Activated CD8-positive, alpha-beta memory T cell treated with anti-CD3 and anti-CD28 coated beads for 4 hours (primary cell): ENCODE data around the gene KIAA0753.
"Not testable (repeated sequence)": the region's sequence is repeated elsewhere in the genome, so short reads cannot be mapped to it uniquely, and the experiment has no call there.

Experiments
- DNase-seq, 2 donors: peaks; one replicate each; pipeline ENCODE4 v3.0.0-alpha.2; 2020; ENCODE audit warnings: low read depth in 2 of 2

Gene KIAA0753

DNA sequence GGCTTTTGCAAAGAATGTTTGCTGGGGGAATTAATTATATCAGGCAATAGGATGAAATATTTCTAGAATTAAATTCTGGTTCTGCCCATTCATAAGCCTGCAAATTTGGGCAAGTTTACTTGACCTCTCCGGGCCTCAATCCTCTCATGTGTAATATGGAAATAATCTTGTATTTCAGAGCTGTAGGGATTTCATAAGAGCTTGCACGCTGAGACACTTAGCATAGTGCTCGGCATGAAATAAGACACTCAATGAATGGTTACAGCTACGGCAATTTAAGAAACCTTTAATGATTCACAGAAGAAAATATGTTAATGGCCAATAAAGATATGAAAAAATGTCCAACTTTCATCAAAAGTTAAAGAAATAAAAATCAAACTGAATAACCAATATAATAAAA, 43.6 kb downstream of the KIAA0753 start:
- DNase-seq: no peak

DNA sequence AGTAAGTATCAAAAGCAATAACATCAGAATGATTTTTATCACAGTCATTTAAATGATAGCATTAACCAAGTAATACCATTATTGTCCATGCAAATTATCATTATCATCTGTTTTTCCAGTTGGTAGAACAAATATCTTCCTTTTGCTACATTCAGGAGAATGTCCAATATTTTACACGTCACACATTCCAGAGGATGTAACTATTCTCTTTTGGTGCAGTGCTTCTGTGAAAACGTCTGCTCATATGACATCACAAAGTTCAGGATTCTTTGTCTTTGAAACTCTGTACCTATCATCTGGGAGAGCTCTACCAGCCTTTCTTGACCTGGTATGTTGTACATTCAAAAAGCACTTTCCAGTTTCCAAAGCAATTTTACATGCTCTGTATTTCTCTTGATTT, 44.0 kb downstream of the KIAA0753 start:
- no peak for DNase-seq

- no peak for DNase-seq
These were observed 44.4 kb downstream of the KIAA0753 start for GRCh38 chr17:6596081-6596480.

GRCh38 chr17:6593371-6593770, 47.1 kb downstream of the KIAA0753 start:
- DNase-seq: not testable (repeated sequence)

DNA sequence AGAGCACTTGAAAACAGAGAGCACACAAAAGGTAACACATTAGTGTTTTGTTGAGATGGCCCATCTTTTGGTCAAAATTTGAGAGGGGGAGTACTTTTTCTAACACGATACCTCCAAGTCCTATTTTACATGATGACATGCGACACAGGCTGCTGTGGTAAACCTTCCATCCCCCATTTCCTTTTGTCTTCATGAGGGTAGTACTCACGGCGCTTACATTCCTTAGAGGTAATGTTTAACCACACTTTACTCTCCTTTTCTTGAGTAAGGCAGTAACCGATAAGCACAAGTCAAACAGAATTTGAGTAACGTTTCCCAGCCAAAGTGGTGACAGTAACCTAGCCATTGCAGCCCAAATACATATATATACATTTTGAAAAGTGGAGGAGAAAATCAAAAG, 48.3 kb downstream of the KIAA0753 start:
- DNase-seq: no peak

DNA sequence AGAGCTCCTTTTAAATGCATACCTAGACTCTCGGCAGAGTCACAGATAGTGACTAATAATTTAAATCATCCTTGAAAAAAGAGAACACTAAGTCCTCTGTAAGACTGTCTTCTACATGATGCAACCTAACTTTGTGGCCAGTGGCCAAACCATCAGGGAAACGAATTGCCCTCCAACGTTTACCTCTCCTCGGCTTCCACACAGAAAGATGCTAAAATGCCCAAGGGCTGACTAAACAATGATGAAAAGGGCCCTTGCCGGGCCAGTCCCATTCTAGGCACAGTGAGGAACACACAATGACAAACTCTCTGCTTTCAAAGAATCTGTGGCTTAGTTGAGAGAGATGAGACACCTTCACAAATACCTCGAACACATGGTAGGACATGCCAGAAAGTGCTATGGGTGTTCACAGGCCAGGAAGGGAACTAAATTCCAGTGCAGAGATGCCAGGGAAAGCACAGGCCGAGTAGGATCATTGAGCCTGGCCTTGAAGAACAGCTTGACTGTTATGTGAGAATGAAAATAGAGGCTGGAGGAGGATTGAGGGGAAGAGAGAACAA, 48.8 kb downstream of the KIAA0753 start:
- DNase-seq: no peak

DNA sequence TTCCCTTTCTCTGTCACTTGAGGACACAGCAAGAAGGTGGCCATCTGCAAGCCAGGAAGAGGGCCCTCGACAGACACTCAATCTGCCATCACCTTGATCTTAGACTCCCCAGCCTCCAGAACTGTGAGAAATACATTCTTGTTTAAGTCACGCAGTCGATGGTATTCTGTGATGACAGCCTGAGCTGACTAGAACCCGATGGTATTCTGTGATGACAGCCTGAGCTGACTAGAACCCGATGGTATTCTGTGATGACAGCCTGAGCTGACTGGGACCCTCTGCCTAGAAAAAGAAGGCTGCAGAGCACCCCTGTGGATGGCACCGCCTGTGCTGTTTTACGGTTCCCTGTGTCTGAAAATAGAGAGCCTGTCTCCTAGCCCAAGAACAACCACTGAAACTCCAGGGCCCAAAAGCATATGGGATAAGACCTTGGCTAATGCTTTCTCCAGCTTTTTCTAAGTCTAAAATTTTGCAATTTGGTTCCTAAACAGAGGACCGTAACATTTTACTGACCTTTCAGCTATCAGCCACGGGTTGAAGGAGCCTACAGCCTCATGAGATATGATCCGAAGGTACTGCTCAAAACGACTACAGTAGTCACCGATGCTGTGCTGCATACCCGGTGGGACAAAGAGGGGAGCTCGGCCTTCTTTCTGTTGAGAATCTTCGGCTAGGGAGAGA, 51.1 kb downstream of the KIAA0753 start:
- DNase-seq: no peak

- no peak for DNase-seq
These were observed 52.3 kb downstream of the KIAA0753 start for GRCh38 chr17:6588165-6588564.

GRCh38 chr17:6587310-6587709, 53.2 kb downstream of the KIAA0753 start:
- DNase-seq: no peak

DNA sequence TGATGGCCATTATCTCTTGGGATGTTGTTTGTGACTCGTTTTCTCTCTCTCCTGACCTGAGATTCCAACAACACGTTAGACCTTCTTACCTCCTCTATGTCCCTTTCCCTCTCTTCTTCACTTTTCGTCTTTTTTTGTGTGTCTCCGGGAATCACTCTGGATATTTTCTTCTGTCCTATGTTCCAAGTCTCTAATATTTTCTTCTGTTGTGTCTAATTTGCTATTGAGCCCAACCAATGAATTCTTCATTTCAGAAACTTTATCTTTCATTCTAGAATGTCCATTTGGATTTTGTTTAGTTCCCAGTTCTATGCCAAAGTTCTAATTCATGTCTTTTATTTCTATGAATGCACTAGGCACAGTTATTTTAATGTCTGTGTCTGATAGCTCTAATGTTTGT, 57.1 kb downstream of the KIAA0753 start:
- no peak for DNase-seq

DNA sequence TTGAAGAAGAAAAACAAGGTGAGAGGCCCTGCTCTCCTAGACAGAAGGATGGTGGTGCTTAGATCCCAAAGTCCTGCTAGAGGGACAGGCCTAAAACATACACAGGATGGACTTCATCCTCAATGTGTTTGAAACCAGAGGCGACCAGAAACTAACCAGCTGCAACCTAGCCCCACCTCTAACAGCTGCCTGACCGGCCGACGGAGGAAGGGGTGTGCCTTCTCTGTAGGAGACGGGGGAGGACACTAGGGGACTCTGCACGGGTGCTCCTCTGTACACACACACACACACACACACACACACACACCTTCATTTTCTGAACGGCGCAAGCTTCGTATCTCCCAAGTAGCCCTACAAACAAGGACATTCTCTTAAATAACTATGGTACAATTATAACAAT, 59.9 kb downstream of the KIAA0753 start:
- no peak for DNase-seq

DNA sequence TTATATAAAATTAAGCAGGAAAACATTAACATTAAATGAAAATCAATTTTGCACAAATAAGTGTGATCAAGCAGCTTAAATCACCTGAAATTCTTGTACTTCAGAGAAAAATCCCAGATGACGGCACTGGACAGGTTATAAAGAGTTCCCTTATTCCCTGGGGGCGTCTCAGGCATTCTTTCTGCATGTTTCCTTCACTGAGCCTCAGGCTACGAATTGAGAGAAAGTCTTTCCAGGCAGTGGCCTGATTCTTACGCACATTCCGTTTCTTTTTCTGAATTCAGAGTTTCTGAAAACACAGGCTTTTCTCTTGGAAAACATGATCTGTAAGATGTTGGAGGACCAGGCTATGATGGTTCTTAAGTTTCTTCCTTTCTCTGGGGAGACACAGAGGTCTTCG, 62.0 kb downstream of the KIAA0753 start:
- no peak for DNase-seq

GRCh38 chr17:6577686-6578263, 62.7 kb downstream of the KIAA0753 start:
- no peak for DNase-seq

DNA sequence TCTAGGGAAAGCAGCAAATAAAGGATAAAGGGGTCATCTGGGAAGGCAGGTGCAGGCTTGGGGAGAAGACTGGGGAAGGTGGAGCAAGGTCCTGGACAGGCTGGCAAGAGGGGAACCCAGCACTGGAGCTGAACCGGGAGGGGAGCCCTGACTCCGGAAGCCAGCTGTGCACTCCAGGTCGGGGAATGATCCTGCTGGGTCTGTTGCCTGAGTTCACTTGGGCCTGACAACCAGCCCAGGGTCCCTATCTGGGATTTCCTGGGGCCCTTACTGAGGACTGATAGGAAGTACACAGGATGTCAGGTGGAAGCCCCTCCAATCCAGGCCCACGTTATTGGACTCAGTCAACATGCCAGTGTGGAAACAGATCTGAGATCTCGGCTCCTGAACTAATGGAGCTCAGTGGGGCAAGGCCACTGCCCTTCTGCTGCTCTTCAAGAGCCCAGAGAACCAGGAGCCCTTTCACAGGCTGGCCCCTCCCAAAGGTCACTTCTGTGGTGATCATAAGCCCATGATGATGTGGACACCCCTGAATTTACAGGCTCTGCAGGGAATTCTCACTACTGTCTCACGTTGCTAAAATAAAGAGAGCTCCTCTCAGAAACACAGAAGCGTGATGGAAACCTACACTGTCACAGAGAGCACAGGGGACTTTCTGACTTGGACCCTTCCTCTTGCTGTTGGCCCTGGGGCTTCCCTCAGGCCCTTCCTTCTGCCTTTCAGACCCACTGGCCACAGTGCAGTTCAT, 64.3 kb downstream of the KIAA0753 start:
- no peak for DNase-seq

DNA sequence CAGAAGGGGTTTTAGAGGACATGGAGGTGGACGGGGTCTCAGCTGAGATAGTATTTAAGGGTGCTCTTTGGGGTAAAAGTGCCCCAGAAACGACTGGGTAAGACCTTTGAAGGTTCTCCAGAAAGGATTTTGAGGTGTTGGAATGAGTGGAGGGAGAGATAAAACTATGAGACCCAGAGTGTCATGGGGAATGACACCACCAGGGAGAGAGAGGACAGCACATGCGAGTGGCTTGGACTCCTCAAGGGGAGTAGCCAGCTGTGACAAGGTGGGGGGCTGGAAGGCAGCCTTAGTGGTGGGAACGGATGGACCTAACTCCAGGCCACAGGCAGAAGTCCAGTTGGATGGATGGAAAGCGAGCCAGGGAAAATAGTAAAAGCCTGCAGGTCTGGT, 64.9 kb downstream of the KIAA0753 start:
- DNase-seq: no peak

DNA sequence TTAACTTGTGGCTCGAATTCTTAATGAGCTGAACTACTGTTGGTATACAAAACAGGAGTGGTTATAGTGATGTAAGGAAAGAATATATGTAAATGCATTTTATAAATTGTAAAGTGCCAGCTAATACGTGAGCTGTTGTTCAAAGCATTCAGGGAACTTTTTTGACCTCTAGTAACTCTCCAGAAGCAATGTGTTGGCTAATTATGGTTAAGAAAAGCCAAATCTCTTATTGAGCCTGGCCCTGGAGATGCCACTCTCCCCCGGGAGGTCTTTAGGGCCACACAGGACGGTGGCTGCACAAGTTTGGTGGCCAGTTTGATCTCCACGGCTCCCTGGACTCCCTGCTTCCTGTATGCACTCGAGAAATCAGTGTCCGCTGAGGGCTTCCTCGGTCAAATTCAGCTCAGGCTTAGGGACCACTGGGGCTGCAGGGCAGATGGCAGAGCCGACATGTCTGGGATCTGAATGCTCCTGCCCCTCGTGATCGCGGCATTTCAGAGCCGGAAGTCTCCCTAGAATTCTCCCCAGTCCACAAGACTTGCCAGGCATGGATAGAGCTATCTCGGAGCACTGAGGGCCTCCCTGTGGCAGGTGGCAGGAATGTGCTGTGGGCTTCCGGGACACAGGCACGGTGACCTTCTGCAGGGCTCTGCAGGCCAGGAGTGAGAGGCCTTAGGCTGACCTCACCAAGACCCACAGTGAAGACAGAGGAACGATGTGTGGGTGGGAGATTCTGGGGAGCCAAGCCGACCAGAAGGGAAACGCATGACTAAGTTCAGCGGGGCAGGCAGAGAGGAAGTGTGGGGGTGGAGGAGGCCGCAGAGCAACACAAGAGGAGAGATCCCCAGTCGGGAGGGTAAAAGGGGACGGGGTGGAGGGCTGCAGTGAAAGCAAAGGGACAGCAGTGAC, 65.6 kb downstream of the KIAA0753 start:
- peak; percentile 5 to 12 for DNase-seq

GRCh38 chr17:6573982-6574686, 66.4 kb downstream of the KIAA0753 start:
- no peak for DNase-seq

DNA sequence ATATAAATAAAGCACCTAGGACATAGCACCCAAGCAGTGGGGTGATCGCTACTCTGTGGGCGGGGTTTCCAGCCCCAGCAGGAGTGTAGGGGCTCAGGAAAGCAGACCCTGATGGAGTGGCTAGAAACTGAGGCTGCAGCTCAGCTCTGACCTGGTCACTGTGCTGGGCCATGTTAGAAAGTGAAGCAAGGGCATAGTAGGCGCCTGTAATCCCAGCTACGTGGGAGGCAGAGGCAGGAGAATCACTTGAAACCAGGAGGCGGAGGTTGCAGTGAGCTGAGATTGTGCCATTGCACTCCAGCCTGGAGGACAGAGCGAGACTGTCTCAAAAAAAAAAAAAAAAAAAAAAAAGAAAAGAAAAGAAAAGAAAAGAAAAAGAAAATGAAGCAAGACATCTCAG, 67.0 kb downstream of the KIAA0753 start:
- not testable (repeated sequence) for DNase-seq

- no peak for DNase-seq
These were observed 67.5 kb downstream of the KIAA0753 start for GRCh38 chr17:6572972-6573370.

- DNase-seq: no peak
These were observed 69.1 kb downstream of the KIAA0753 start for GRCh38 chr17:6571452-6571781.

GRCh38 chr17:6570731-6571451, 69.6 kb downstream of the KIAA0753 start:
- DNase-seq: no peak
